Endothelial cell of umbilical vein (primary cell): ENCODE results near the gene AGAP3. TPM values are rescaled to one million over a fixed set of nuclear protein-coding genes. Genes with fewer than 3 reads are reported as not detected.

Source experiments
- BruUV-seq: library from RNA; stranded (reverse); fragments of 400-500 nt; replicated peaks from 2 replicates; lab custom pipeline; 2021; lab: Mats Ljungman, UMichigan
- CTCF ChIA-PET: fragments of 300-600, 350-600 bp; sonication (Branson Sonifier 250); formaldehyde crosslinking; loops from one replicate; lab custom pipeline; 2021; ENCODE audit warnings: antibody characterized with exemption, inconsistent platforms; lab: Charles Lee
- POLR2A ChIA-PET: fragments of 300-600, 350-600 bp; sonication (Branson Sonifier 250); formaldehyde crosslinking; loops from one replicate; lab custom pipeline; 2021; ENCODE audit warnings: antibody characterized with exemption, inconsistent platforms; lab: Charles Lee
- DNase-seq: peaks from one replicate; pipeline ENCODE4 v3.0.0-alpha.2; 2011; ENCODE audit warnings: low read depth, low spot score
- FAIRE-seq: peaks from 2 replicates; lab custom pipeline; 2011; peaks lifted over from hg19 to GRCh38; lab: Jason Lieb, UNC
- H2AFZ ChIP-seq: 2 replicates; pipeline ENCODE4 v1.6.0; 2012; ENCODE audit warnings: low read depth, low read length, control low read depth, inconsistent platforms
- H3K27ac ChIP-seq: 2 replicates; pipeline ENCODE4 v1.5.1; 2011; ENCODE audit warnings: low read depth, mild to moderate bottlenecking, control low read depth, low read length, moderate library complexity; ENCODE audit not compliant: insufficient read depth
- H3K27me3 ChIP-seq, 2 experiments: 2 replicates each; pipeline versions ENCODE4 v1.6.0 to v1.6.1; 2011; ENCODE audit warnings: low read length in 2 of 2, mixed read lengths in 1 of 2; ENCODE audit not compliant: control insufficient read depth in 2 of 2, insufficient read depth in 2 of 2
- H3K36me3 ChIP-seq, 2 experiments: 2 replicates in 1 of 2; 3 replicates in 1 of 2; pipeline ENCODE4 v1.5.1; 2011; ENCODE audit warnings: low read length in 2 of 2, mild to moderate bottlenecking in 1 of 2, moderate library complexity in 1 of 2; ENCODE audit not compliant: control insufficient read depth in 2 of 2, insufficient read depth in 2 of 2; ENCODE audit errors: extremely low read depth in 1 of 2
- H3K4me1 ChIP-seq: 3 replicates; pipeline ENCODE4 v1.5.1; 2011; ENCODE audit warnings: mild to moderate bottlenecking, low read length; ENCODE audit not compliant: control insufficient read depth, insufficient read depth; ENCODE audit errors: extremely low read depth
- H3K4me2 ChIP-seq: 2 replicates; pipeline ENCODE4 v1.6.1; 2011; ENCODE audit warnings: low read length, control low read depth, mixed read lengths; ENCODE audit not compliant: insufficient read depth
- H3K4me3 ChIP-seq, 3 experiments: fragments of 200-600 bp in 1 of 3; sonication (generic), shearing (Covaris generic) in 1 of 3; replicated peaks in 1 of 3; 2 replicates each; pipeline ENCODE4 v1.5.1; 2011 to 2016; ENCODE audit warnings: control low read depth in 3 of 3, low read length in 3 of 3, mild to moderate bottlenecking in 2 of 3, inconsistent platforms in 1 of 3, low read depth in 1 of 3, moderate library complexity in 1 of 3; ENCODE audit not compliant: insufficient read depth in 1 of 3
- H3K79me2 ChIP-seq: 2 replicates; pipeline ENCODE4 v1.6.0; 2012; ENCODE audit warnings: low read length, inconsistent platforms; ENCODE audit not compliant: control insufficient read depth, insufficient read depth
- H3K9ac ChIP-seq: replicated peaks from 2 replicates; pipeline ENCODE3; 2011; ENCODE audit warnings: low read length, control low read depth; ENCODE audit not compliant: insufficient read depth; ENCODE audit errors: extremely low read depth
- H3K9me1 ChIP-seq: replicated peaks from 3 replicates; pipeline ENCODE4 v1.6.0; 2011; ENCODE audit warnings: mild to moderate bottlenecking, low read length; ENCODE audit not compliant: control insufficient read depth, insufficient read depth; ENCODE audit errors: extremely low read depth
- H3K9me3 ChIP-seq: replicated peaks from 2 replicates; pipeline ENCODE4 v1.5.1; 2012; ENCODE audit warnings: low read length, inconsistent platforms; ENCODE audit not compliant: control insufficient read depth, insufficient read depth
- H4K20me1 ChIP-seq: replicated peaks from 2 replicates; pipeline ENCODE3; 2011; ENCODE audit warnings: mild to moderate bottlenecking, low read length; ENCODE audit not compliant: control insufficient read depth, insufficient read depth; ENCODE audit errors: extremely low read depth
- CTCF ChIP-seq, 2 donors: IDR thresholded peaks; 1 replicate in 1 of 2; 2 replicates in 1 of 2; pipeline ENCODE4 v1.5.1; 2011; ENCODE audit warnings: low read length in 2 of 2, mild to moderate bottlenecking in 2 of 2, moderate library complexity in 2 of 2, control low read depth in 1 of 2, inconsistent platforms in 1 of 2, low read depth in 1 of 2; ENCODE audit not compliant: insufficient read depth in 1 of 2; ENCODE audit errors: extremely low read depth in 1 of 2
- EZH2 ChIP-seq: IDR thresholded peaks from 2 replicates; pipeline ENCODE4 v1.6.1; 2012; ENCODE audit warnings: borderline replicate concordance, low read depth, mild to moderate bottlenecking, moderate library complexity, low read length, inconsistent platforms; ENCODE audit not compliant: severe bottlenecking
- FOS ChIP-seq: IDR thresholded peaks from 2 replicates; pipeline ENCODE4 v1.6.1; 2011; ENCODE audit warnings: mild to moderate bottlenecking, low read length, moderate library complexity, borderline replicate concordance; ENCODE audit not compliant: insufficient read depth
- GATA2 ChIP-seq: IDR thresholded peaks from 2 replicates; pipeline ENCODE4 v1.7.0; 2011; ENCODE audit warnings: low read depth, mild to moderate bottlenecking, moderate library complexity, mixed read lengths, low read length; ENCODE audit not compliant: insufficient read length, insufficient read depth
- JUN ChIP-seq: IDR thresholded peaks from 2 replicates; pipeline ENCODE4 v1.6.1; 2011; ENCODE audit warnings: borderline replicate concordance, low read depth; ENCODE audit not compliant: insufficient read length, insufficient read depth
- MAX ChIP-seq: IDR thresholded peaks from 2 replicates; pipeline ENCODE4 v1.6.1; 2011; ENCODE audit not compliant: insufficient read depth, insufficient read length
- MYC ChIP-seq: IDR thresholded peaks from one replicate; pipeline ENCODE4 v1.6.1; 2011; ENCODE audit warnings: mild to moderate bottlenecking, low read depth, low read length
- POLR2A ChIP-seq: IDR thresholded peaks from 2 replicates; pipeline ENCODE4 v1.6.1; 2012; ENCODE audit warnings: low read depth, mild to moderate bottlenecking, control low read depth, low read length
- POLR2AphosphoS5 ChIP-seq: IDR thresholded peaks from 2 replicates; pipeline ENCODE4 v1.6.1; 2012; ENCODE audit warnings: low read depth, mild to moderate bottlenecking, control low read depth, low read length, moderate library complexity; ENCODE audit not compliant: insufficient read depth
- dilution Hi-C: fragments of 300-500 bp; cut with MboI; formaldehyde crosslinking; loops from one replicate; pipeline ENCODE4 v1.15.0; 2019; ENCODE audit warnings: low sequenced_read_pairs; ENCODE audit not compliant: extremely low pct_ligation_motif_present
- intact Hi-C: fragments of 100-400 bp; cut with micrococcal nuclease; formaldehyde crosslinking; loops from one replicate; pipeline ENCODE4 v1.10.0; 2022
- polyA plus RNA-seq, 4 experiments: library from polyadenylated mRNA; depleted of rRNA in 3 of 4; stranded (reverse) in 3 of 4; unstranded in 1 of 4; fragments of >200 nt; gene quantifications; 2 replicates each; pipeline versions ENCODE4 v1.2.1 to v1.2.3, GENCODE V29; 2011 to 2012; ENCODE audit warnings: missing spikeins in 1 of 4
- total RNA-seq: library from RNA; stranded (reverse); gene quantifications from 2 replicates; pipeline ENCODE4 v1.2.3, GENCODE V29; 2021

The AGAP3 gene
- total and polyA plus RNA-seq, 2 donors (not counting 3 experiments of a cell fraction or from before 2014, with no cell fraction given) = 171 to 174 TPM

GRCh38 chr7:151131224-151131591 lies 44.9 kb downstream of the AGAP3 start:
- no TSS peak for BruUV-seq
- intact Hi-C loops = no loop called here
- Histone ChIP-seq H3K27me3 (no peaks in the 10 kb centered on the region), H3K79me2 (no peaks in the 10 kb centered on the region), H3K9me3 (no peaks in the 10 kb centered on the region), H3K9ac (no peak overlapping the region), H3K27ac (no peak overlapping the region), H4K20me1 (no peaks in the 10 kb centered on the region), H3K4me2 (no peak overlapping the region), H3K4me1 (no peaks in the 10 kb centered on the region), H3K4me3 (no peak overlapping the region), H2AFZ (no peak overlapping the region), H3K36me3 (peaks cover 9 to 76% of the 10 kb centered on the region in 2 experiments), H3K9me1 (no peaks in the 10 kb centered on the region)
- ChIA-PET POLR2A (no interaction called here), CTCF (interaction anchor here (0.6 to 2.3 kb wide), 2 partner anchors 15 to 21 kb away, joined by 3 to 6 read pairs; no protein-coding TSS in a partner anchor)
- no peak for TF ChIP-seq CTCF (IDR thresholded peaks at IDR 0.05; ENCODE audit: extremely low read depth in 1 of 2, insufficient read depth in 1 of 2, low read depth in 1 of 2, low read length in 2 of 2)
- no peak for TF ChIP-seq GATA2
- TF ChIP-seq JUN = no peak
- no peak for TF ChIP-seq FOS
- TF ChIP-seq POLR2A = no peak
- TF ChIP-seq POLR2AphosphoS5 = no peak
- no peak for TF ChIP-seq MAX
- no peak for TF ChIP-seq MYC
- no peak for TF ChIP-seq EZH2
- DNase-seq (no peak), FAIRE-seq (no peak)
- dilution Hi-C loops = no loop called here
